Smooth muscle cell (in vitro differentiated cells): Measurements from ENCODE around the gene NDUFA9. TPM values are rescaled to one million over a fixed set of nuclear protein-coding genes. Genes with fewer than 3 reads are reported as not detected.

Experiments
- DNase-seq: peaks from one replicate; lab custom pipeline; 2025; ENCODE audit not compliant: unreplicated experiment; lab: John Stamatoyannopoulos, UW
- H2AFZ ChIP-seq: fragments of 200-600 bp; sonication (generic); 2 replicates; pipeline ENCODE4 v1.6.0; 2016; ENCODE audit warnings: antibody characterized with exemption, low read depth, mild to moderate bottlenecking
- H3F3A ChIP-seq: fragments of 200-600 bp; sonication (generic); 2 replicates; pipeline ENCODE4 v1.6.0; 2017; ENCODE audit warnings: antibody characterized with exemption, low read depth
- H3K27ac ChIP-seq: fragments of 200-600 bp; sonication (generic); 2 replicates; pipeline ENCODE4 v1.5.1; 2016; ENCODE audit warnings: low read depth, mild to moderate bottlenecking
- H3K27me3 ChIP-seq: fragments of 200-600 bp; sonication (generic); 2 replicates; pipeline ENCODE4 v1.6.1; 2016; ENCODE audit warnings: low read depth, mild to moderate bottlenecking
- H3K36me3 ChIP-seq: fragments of 200-600 bp; sonication (generic); 2 replicates; pipeline ENCODE4 v1.5.1; 2016; ENCODE audit warnings: low read depth
- H3K4me1 ChIP-seq: fragments of 200-600 bp; sonication (generic); 2 replicates; pipeline ENCODE4 v1.5.1; 2016; ENCODE audit warnings: low read depth
- H3K4me2 ChIP-seq: fragments of 200-600 bp; sonication (generic); 2 replicates; pipeline ENCODE4 v1.6.0; 2016; ENCODE audit warnings: mild to moderate bottlenecking
- H3K4me3 ChIP-seq: fragments of 200-600 bp; sonication (generic); 2 replicates; pipeline ENCODE4 v1.5.1; 2016; ENCODE audit warnings: mild to moderate bottlenecking
- H3K79me2 ChIP-seq: fragments of 200-600 bp; sonication (generic); 2 replicates; pipeline ENCODE4 v1.6.0; 2016; ENCODE audit warnings: low read depth, mild to moderate bottlenecking
- H3K9ac ChIP-seq: fragments of 200-600 bp; sonication (generic); 2 replicates; pipeline ENCODE4 v1.6.0; 2016; ENCODE audit warnings: low read depth
- H3K9me3 ChIP-seq: fragments of 200-600 bp; sonication (generic); replicated peaks from 2 replicates; pipeline ENCODE4 v1.5.1; 2016; ENCODE audit warnings: low read depth
- H4K20me1 ChIP-seq: fragments of 200-600 bp; sonication (generic); 2 replicates; pipeline ENCODE4 v1.6.0; 2016; ENCODE audit warnings: low read depth
- CTCF ChIP-seq: fragments of 200-600 bp; sonication (generic); IDR thresholded peaks from 2 replicates; pipeline ENCODE4 v1.5.1; 2017; ENCODE audit warnings: borderline replicate concordance, mild to moderate bottlenecking, antibody characterized with exemption; ENCODE audit not compliant: insufficient read depth, poor library complexity, severe bottlenecking
- WGBS: methylation state at CpG from one replicate; pipeline ENCODE4 v1.1.7; 2016; ENCODE audit warnings: low lambda C conversion rate; 5-methylcytosine and 5-hydroxymethylcytosine counted together
- polyA plus RNA-seq: library from polyadenylated mRNA; unstranded; fragments of >200 nt; fragmentation: Nextera tagmentation; extraction: Ambion mirVana; gene quantifications from 2 replicates; pipeline ENCODE4 v1.2.1, GENCODE V29; 2016
- total RNA-seq: library from RNA; depleted of rRNA; stranded (reverse); fragments of >200 nt; gene quantifications from 2 replicates; pipeline ENCODE4 v1.2.3, GENCODE V29; 2014

Gene NDUFA9
- total and polyA plus RNA-seq, 2 experiments from 2014 or later, result 99.9 to 152 TPM

- H3K4me2 ChIP-seq, result no peak overlapping the region
- WGBS, result 100% methylated on average over 5 of the region's 5 CpGs
- H3K27ac ChIP-seq, result no peak overlapping the region
- H3K4me3 ChIP-seq, result no peak overlapping the region
- no peak overlapping the region for H3K9ac ChIP-seq
- no peaks in the 10 kb centered on the region for H3F3A ChIP-seq
- TF ChIP-seq CTCF, result no peak
- H3K27me3 ChIP-seq, result no peaks in the 10 kb centered on the region
- H3K36me3 ChIP-seq, result peaks cover 11% of the 10 kb centered on the region
- no peak overlapping the region for H2AFZ ChIP-seq
- H3K79me2 ChIP-seq, result no peaks in the 10 kb centered on the region
- no peaks in the 10 kb centered on the region for H4K20me1 ChIP-seq
- no peak for DNase-seq
- no peaks in the 10 kb centered on the region for H3K4me1 ChIP-seq
- no peaks in the 10 kb centered on the region for H3K9me3 ChIP-seq
Observed at GRCh38 chr12:4690760-4691159, 41.8 kb downstream of the NDUFA9 start.

Other genes starting within 250 kb of the NDUFA9 start
- gene FGF6, start 203.3 kb upstream of the NDUFA9 start, total RNA-seq, result not detected in 2 replicates
- gene FGF6, start 203.3 kb upstream of the NDUFA9 start, polyA plus RNA-seq, result not detected in 2 replicates
- 16.6 and 20.7 TPM in 2 replicates for gene RAD51AP1, start 110.2 kb upstream of the NDUFA9 start, total RNA-seq
- 8.7 and 12.4 TPM in 2 replicates for gene RAD51AP1, start 110.2 kb upstream of the NDUFA9 start, polyA plus RNA-seq
- 27.1 and 43.5 TPM in 2 replicates for gene DYRK4, start 86.9 kb upstream of the NDUFA9 start, total RNA-seq
- gene DYRK4, start 86.9 kb upstream of the NDUFA9 start, polyA plus RNA-seq, result 61.6 and 62.7 TPM in 2 replicates
- gene AKAP3, start 63 bp upstream of the NDUFA9 start, total RNA-seq, result 0.13 TPM in 2 replicates
- gene AKAP3, start 63 bp upstream of the NDUFA9 start, polyA plus RNA-seq, result 1.4 TPM in 1 of 2 replicates, not detected in the other
- 2.7 and 5.6 TPM in 2 replicates for gene GALNT8, start 71.3 kb downstream of the NDUFA9 start, total RNA-seq
- 2.0 and 4.1 TPM in 2 replicates for gene GALNT8, start 71.3 kb downstream of the NDUFA9 start, polyA plus RNA-seq